ENCODE measurements around the gene TMEM171. TPM values are rescaled to one million over a fixed set of nuclear protein-coding genes. Genes with fewer than 3 reads are reported as not detected.

TMEM171 gene
- total RNA-seq, 5 donors from 2014 or later (not counting 1 experiment from before 2014, with no cell fraction given), result 0.47 TPM; not detected in 4

- Histone ChIP-seq H3K27ac (ENCODE audit: low read length) (no peak overlapping the region), H3K36me3 (ENCODE audit: control insufficient read depth in 2 of 2, extremely low read depth in 1 of 2, insufficient read depth in 1 of 2, low read length in 1 of 2) (no peaks in the 10 kb centered on the region), H3K4me1 (ENCODE audit: control insufficient read depth in 1 of 2, extremely low read depth in 1 of 2, insufficient read depth in 2 of 2, low read length in 2 of 2) (peaks cover 5 to 11% of the 10 kb centered on the region in 2 experiments), H3K9me3 (no peaks in the 10 kb centered on the region), H3K27me3 (replicated peaks in 1 of 2; ENCODE audit: control insufficient read depth in 2 of 2, extremely low read depth in 1 of 2, insufficient read depth in 2 of 2, low read length in 1 of 2) (peaks cover 15 to 59% of the 10 kb centered on the region in 2 experiments), H3K4me3 (ENCODE audit: control insufficient read depth in 1 of 2, extremely low read depth in 1 of 2, low read length in 1 of 2) (no peak overlapping the region)
- DNase-seq (no peak), ATAC-seq (replicated peaks in 1 of 4) (no peak)
- Mint-ChIP-seq H3K27ac (peak overlapping the region in 1 of 2 donors; percentile 23), H3K4me1 (peaks cover 5 to 15% (median 14%) of the 10 kb centered on the region in 3 donors), H3K36me3 (no peaks in the 10 kb centered on the region), H3K9me3 (no peaks in the 10 kb centered on the region), H3K4me3 (no peak overlapping the region), H3K27me3 (peaks cover 74% of the 10 kb centered on the region in 2 donors)
- ChIA-PET POLR2A (no interaction called here), CTCF (no interaction called here)
- WGBS (ENCODE audit: insufficient coverage), result no CpG with 5 or more reads among the region's 5 CpGs
Observed at GRCh38 chr5:73154208-73155006, 34.0 kb downstream of the TMEM171 start.

GRCh38 chr5:73155271-73156222 lies 35.2 kb downstream of the TMEM171 start:
- H3K27me3 ChIP-seq (replicated peaks in 1 of 2; ENCODE audit: control insufficient read depth in 2 of 2, extremely low read depth in 1 of 2, insufficient read depth in 2 of 2, low read length in 1 of 2), result peaks cover 15 to 59% of the 10 kb centered on the region in 2 experiments
- CTCF ChIA-PET, result no interaction called here

GRCh38 chr5:73157414-73158303 lies 37.3 kb downstream of the TMEM171 start:
- Histone ChIP-seq H3K36me3 (ENCODE audit: control insufficient read depth in 2 of 2, extremely low read depth in 1 of 2, insufficient read depth in 1 of 2, low read length in 1 of 2) (no peaks in the 10 kb centered on the region), H3K4me3 (ENCODE audit: control insufficient read depth in 1 of 2, extremely low read depth in 1 of 2, low read length in 1 of 2) (no peak overlapping the region), H3K9me3 (no peaks in the 10 kb centered on the region), H3K27ac (ENCODE audit: low read length) (no peak overlapping the region), H3K4me1 (ENCODE audit: control insufficient read depth in 1 of 2, extremely low read depth in 1 of 2, insufficient read depth in 2 of 2, low read length in 2 of 2) (peaks cover 14 to 23% of the 10 kb centered on the region in 2 experiments), H3K27me3 (replicated peaks in 1 of 2; ENCODE audit: control insufficient read depth in 2 of 2, extremely low read depth in 1 of 2, insufficient read depth in 2 of 2, low read length in 1 of 2) (peaks cover 10 to 54% of the 10 kb centered on the region in 2 experiments)
- H3K4me1 Mint-ChIP-seq, result peaks cover 29 to 37% (median 36%) of the 10 kb centered on the region in 3 donors
- WGBS (ENCODE audit: insufficient coverage), result 81% methylated on average over 3 of the region's 6 CpGs
- peaks cover 56 to 73% of the 10 kb centered on the region in 2 donors for H3K27me3 Mint-ChIP-seq
- H3K27ac Mint-ChIP-seq, result no peak overlapping the region
- no peaks in the 10 kb centered on the region for H3K36me3 Mint-ChIP-seq
- ChIA-PET POLR2A (interaction anchor here in 1 of 2 donors (0.7 kb wide), 1 partner anchor 14 kb away, joined by 3 read pairs; no protein-coding TSS in a partner anchor), CTCF (interaction anchor here (0.5 to 0.6 kb wide), 2 partner anchors 9 to 297 kb away, joined by 3 to 5 read pairs; no protein-coding TSS in a partner anchor)
- H3K4me3 Mint-ChIP-seq, result no peak overlapping the region
- ATAC-seq (replicated peaks in 1 of 4) (no peak), DNase-seq (no peak)
- no peaks in the 10 kb centered on the region for H3K9me3 Mint-ChIP-seq

More at GRCh38 chr5:73155271-73156222, 35.2 kb downstream of the TMEM171 start:
- Mint-ChIP-seq H3K36me3 (no peaks in the 10 kb centered on the region), H3K4me1 (peaks cover 16 to 27% (median 26%) of the 10 kb centered on the region in 3 donors), H3K27ac (no peak overlapping the region), H3K27me3 (peaks cover 69 to 72% of the 10 kb centered on the region in 2 donors), H3K9me3 (no peaks in the 10 kb centered on the region), H3K4me3 (no peak overlapping the region)
- Histone ChIP-seq H3K4me1 (ENCODE audit: control insufficient read depth in 1 of 2, extremely low read depth in 1 of 2, insufficient read depth in 2 of 2, low read length in 2 of 2) (peaks cover 12 to 18% of the 10 kb centered on the region in 2 experiments), H3K9me3 (no peaks in the 10 kb centered on the region), H3K27ac (ENCODE audit: low read length) (no peak overlapping the region), H3K36me3 (ENCODE audit: control insufficient read depth in 2 of 2, extremely low read depth in 1 of 2, insufficient read depth in 1 of 2, low read length in 1 of 2) (no peaks in the 10 kb centered on the region), H3K4me3 (ENCODE audit: control insufficient read depth in 1 of 2, extremely low read depth in 1 of 2, low read length in 1 of 2) (no peak overlapping the region)
- ATAC-seq (replicated peaks in 1 of 4) (no peak), DNase-seq (no peak)
- POLR2A ChIA-PET, result no interaction called here
- whole genome bisulfite sequencing (ENCODE audit: insufficient coverage), result 94% methylated on average over 15 of the region's 18 CpGs

- Mint-ChIP-seq H3K27ac (no peak overlapping the region), H3K36me3 (no peaks in the 10 kb centered on the region), H3K4me3 (no peak overlapping the region), H3K9me3 (no peaks in the 10 kb centered on the region), H3K4me1 (peaks cover 29 to 37% (median 36%) of the 10 kb centered on the region in 3 donors), H3K27me3 (peaks cover 56 to 76% of the 10 kb centered on the region in 2 donors)
- Histone ChIP-seq H3K9me3 (no peaks in the 10 kb centered on the region), H3K27ac (ENCODE audit: low read length) (no peak overlapping the region), H3K36me3 (ENCODE audit: control insufficient read depth in 2 of 2, extremely low read depth in 1 of 2, insufficient read depth in 1 of 2, low read length in 1 of 2) (no peaks in the 10 kb centered on the region), H3K4me1 (ENCODE audit: control insufficient read depth in 1 of 2, extremely low read depth in 1 of 2, insufficient read depth in 2 of 2, low read length in 2 of 2) (peaks cover 14 to 23% of the 10 kb centered on the region in 2 experiments), H3K4me3 (ENCODE audit: control insufficient read depth in 1 of 2, extremely low read depth in 1 of 2, low read length in 1 of 2) (no peak overlapping the region), H3K27me3 (replicated peaks in 1 of 2; ENCODE audit: control insufficient read depth in 2 of 2, extremely low read depth in 1 of 2, insufficient read depth in 2 of 2, low read length in 1 of 2) (peaks cover 8 to 58% of the 10 kb centered on the region in 2 experiments)
- WGBS (ENCODE audit: insufficient coverage), result 87% methylated on average over 3 of the region's 4 CpGs
- CTCF ChIA-PET, result interaction anchor here (0.5 to 0.6 kb wide), 2 partner anchors 9 to 296 kb away, joined by 3 to 5 read pairs; no protein-coding TSS in a partner anchor
- POLR2A ChIA-PET, result interaction anchor here in 1 of 2 donors (0.7 kb wide), 1 partner anchor 13 kb away, joined by 3 read pairs; no protein-coding TSS in a partner anchor
- no peak for DNase-seq
- no peak for ATAC-seq (replicated peaks in 1 of 4)
Observed at GRCh38 chr5:73158313-73158712, 37.9 kb downstream of the TMEM171 start.

- Mint-ChIP-seq H3K36me3 (no peaks in the 10 kb centered on the region), H3K4me3 (peak overlapping the region in 1 of 3 donors; percentile 37), H3K4me1 (peaks cover 29 to 37% (median 36%) of the 10 kb centered on the region in 3 donors), H3K9me3 (no peaks in the 10 kb centered on the region), H3K27me3 (peaks cover 49 to 70% of the 10 kb centered on the region in 2 donors), H3K27ac (no peak overlapping the region)
- DNase-seq (peak in 27 of 35 experiments; percentile 12 to 69 (median 31)), ATAC-seq (replicated peaks in 1 of 4) (peak; percentile 87 to 94 (median 89))
- H3K4me3 ChIP-seq (ENCODE audit: control insufficient read depth in 1 of 2, extremely low read depth in 1 of 2, low read length in 1 of 2), result no peak overlapping the region
- H3K27me3 ChIP-seq (replicated peaks in 1 of 2; ENCODE audit: control insufficient read depth in 2 of 2, extremely low read depth in 1 of 2, insufficient read depth in 2 of 2, low read length in 1 of 2), result peaks cover 6 to 51% of the 10 kb centered on the region in 2 experiments
- H3K9me3 ChIP-seq, result no peaks in the 10 kb centered on the region
- peaks cover 14 to 23% of the 10 kb centered on the region in 2 experiments for H3K4me1 ChIP-seq (ENCODE audit: control insufficient read depth in 1 of 2, extremely low read depth in 1 of 2, insufficient read depth in 2 of 2, low read length in 2 of 2)
- POLR2A ChIA-PET, result interaction anchor here in 1 of 2 donors (0.5 kb wide), 1 partner anchor 258 kb away, joined by 5 read pairs; no protein-coding TSS in a partner anchor
- CTCF ChIA-PET, result no interaction called here
- H3K36me3 ChIP-seq (ENCODE audit: control insufficient read depth in 2 of 2, extremely low read depth in 1 of 2, insufficient read depth in 1 of 2, low read length in 1 of 2), result no peaks in the 10 kb centered on the region
- no peak overlapping the region for H3K27ac ChIP-seq (ENCODE audit: low read length)
- WGBS (ENCODE audit: insufficient coverage), result 20% methylated on average over 1 of the region's 4 CpGs
Observed at GRCh38 chr5:73160239-73160671, 39.9 kb downstream of the TMEM171 start.

Data from T-cell (primary cell).